ENCODE data around the gene NDUFB10. TPM values are rescaled to one million over a fixed set of nuclear protein-coding genes. Genes with fewer than 3 reads are reported as not detected.

NDUFB10 gene
- total RNA-seq, 1 donor from 2014 or later: 96.9 TPM

GRCh38 chr16:1966460-1966859 is 7.1 kb downstream of the NDUFB10 start, which contains the start of gene RNF151:
TSS of gene RNF151 (plus strand) at chr16:1966856. CDS start at chr16:1966882, 26 bp downstream.
- Mint-ChIP-seq H3K27ac (peak within 1 kb of the TSS; percentile 97), H3K27me3 (no peaks in the 10 kb centered on the region), H3K4me1 (ENCODE audit: low read depth) (peaks cover 20% of the 10 kb centered on the region), H3K4me3 (ENCODE audit: low read depth) (peak within 1 kb of the TSS; percentile 88), H3K9me3 (ENCODE audit: low read depth) (no peaks in the 10 kb centered on the region), H3K36me3 (ENCODE audit: insufficient read depth) (peaks cover 12% of the 10 kb centered on the region)
- DNase-seq (ENCODE audit: low spot score, unreplicated experiment): no peak
- TF ChIP-seq, protein P1, sequence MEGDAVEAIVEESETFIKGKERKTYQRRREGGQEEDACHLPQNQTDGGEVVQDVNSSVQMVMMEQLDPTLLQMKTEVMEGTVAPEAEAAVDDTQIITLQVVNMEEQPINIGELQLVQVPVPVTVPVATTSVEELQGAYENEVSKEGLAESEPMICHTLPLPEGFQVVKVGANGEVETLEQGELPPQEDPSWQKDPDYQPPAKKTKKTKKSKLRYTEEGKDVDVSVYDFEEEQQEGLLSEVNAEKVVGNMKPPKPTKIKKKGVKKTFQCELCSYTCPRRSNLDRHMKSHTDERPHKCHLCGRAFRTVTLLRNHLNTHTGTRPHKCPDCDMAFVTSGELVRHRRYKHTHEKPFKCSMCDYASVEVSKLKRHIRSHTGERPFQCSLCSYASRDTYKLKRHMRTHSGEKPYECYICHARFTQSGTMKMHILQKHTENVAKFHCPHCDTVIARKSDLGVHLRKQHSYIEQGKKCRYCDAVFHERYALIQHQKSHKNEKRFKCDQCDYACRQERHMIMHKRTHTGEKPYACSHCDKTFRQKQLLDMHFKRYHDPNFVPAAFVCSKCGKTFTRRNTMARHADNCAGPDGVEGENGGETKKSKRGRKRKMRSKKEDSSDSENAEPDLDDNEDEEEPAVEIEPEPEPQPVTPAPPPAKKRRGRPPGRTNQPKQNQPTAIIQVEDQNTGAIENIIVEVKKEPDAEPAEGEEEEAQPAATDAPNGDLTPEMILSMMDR (IDR thresholded peaks at IDR 0.05; ENCODE audit: unreplicated experiment): no peak

DNA sequence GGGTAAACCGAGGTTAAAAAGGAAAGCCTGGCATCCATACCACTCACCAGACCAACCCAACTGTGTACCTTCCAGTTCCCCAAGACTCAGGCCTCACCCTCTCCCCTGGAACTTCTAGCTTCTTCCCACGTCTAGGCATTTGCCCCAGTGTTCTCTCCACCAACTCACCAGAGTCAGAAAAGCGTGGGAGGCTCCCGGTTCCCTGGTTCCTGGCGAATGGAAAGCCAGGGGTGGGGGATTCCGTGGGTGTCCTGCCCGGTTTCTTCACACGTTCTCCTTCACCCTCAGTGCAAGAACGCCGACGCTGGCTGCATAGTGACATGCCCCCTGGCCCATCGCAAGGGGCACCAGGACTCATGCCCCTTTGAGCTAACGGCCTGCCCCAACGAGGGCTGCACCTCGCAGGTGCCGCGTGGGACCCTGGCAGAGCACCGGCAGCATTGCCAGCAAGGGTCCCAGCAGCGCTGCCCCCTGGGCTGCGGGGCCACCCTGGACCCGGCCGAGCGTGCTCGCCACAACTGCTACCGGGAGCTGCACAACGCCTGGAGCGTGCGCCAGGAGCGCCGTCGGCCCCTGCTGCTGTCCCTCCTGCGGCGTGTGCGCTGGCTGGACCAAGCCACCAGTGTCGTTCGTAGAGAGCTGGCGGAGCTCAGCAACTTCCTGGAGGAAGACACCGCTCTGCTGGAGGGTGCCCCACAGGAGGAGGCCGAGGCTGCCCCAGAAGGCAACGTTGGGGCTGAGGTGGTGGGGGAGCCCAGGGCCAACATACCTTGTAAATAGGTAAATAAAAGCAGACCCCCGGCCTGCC is 9.0 kb downstream of the NDUFB10 start:
- DNase-seq (ENCODE audit: low spot score, unreplicated experiment): no peak
- Mint-ChIP-seq H3K9me3 (ENCODE audit: low read depth) (no peaks in the 10 kb centered on the region), H3K27ac (no peak overlapping the region), H3K36me3 (ENCODE audit: insufficient read depth) (peaks cover 4% of the 10 kb centered on the region), H3K27me3 (no peaks in the 10 kb centered on the region), H3K4me1 (ENCODE audit: low read depth) (peaks cover 26% of the 10 kb centered on the region), H3K4me3 (ENCODE audit: low read depth) (no peak overlapping the region)
- TF ChIP-seq, protein P1 (IDR thresholded peaks at IDR 0.05; ENCODE audit: unreplicated experiment): no peak

DNA sequence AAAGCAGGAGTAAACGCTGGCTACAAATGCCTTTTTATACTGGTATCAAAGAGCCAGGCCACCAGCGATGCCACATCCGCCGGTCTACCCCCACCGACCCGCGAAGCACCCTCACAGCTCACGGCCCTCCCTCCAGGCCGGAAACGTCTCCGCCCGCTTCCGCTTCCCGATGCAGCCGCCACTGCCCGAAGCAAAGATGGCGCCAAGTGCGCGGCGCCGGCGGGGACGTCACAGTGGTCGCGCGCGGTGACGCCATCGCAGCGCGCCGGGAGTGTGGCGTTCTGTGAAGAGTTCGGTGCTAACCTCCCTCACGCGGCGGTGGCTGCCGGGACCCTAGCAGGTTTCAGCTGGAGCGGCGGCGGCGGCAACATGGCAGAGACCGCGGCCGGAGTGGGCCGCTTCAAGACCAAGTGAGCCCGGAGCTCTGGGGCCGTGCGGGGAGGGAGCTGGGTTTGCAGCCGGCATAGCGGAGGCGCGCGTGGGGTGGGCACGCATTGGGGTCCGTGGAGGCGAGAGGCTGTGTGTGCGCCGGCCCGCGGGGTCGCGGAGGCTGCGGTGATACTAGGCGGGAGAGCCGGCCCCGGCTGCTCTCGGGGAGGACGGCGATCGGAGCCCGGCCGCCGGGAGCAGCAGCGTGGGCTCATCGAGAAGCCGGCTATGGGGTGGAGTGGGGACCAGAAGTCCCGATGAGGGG is 12.6 kb downstream of the NDUFB10 start, which contains the start of gene TBL3:
TBL3 (plus strand) TSS at position 258 of the 694 bp plus-strand sequence; CDS start at position 370, 112 bp downstream.
- TF ChIP-seq, protein P1 (IDR thresholded peaks at IDR 0.05; ENCODE audit: unreplicated experiment): no peak
- Mint-ChIP-seq H3K4me3 (ENCODE audit: low read depth) (peak within 1 kb of the TSS; percentile 93), H3K9me3 (ENCODE audit: low read depth) (no peaks in the 10 kb centered on the region), H3K36me3 (ENCODE audit: insufficient read depth) (peaks cover 5% of the 10 kb centered on the region), H3K4me1 (ENCODE audit: low read depth) (peaks cover 14% of the 10 kb centered on the region), H3K27ac (peak within 1 kb of the TSS; percentile 97), H3K27me3 (no peaks in the 10 kb centered on the region)
- peak; percentile 89 for DNase-seq (ENCODE audit: low spot score, unreplicated experiment)

- no peaks in the 10 kb centered on the region for H3K9me3 Mint-ChIP-seq (ENCODE audit: low read depth)
- peak overlapping the region; percentile 97 for H3K27ac Mint-ChIP-seq
- DNase-seq (ENCODE audit: low spot score, unreplicated experiment): no peak
- no peaks in the 10 kb centered on the region for H3K27me3 Mint-ChIP-seq
- H3K4me1 Mint-ChIP-seq (ENCODE audit: low read depth): peaks cover 14% of the 10 kb centered on the region
- TF ChIP-seq, protein P1 (IDR thresholded peaks at IDR 0.05; ENCODE audit: unreplicated experiment): no peak
- H3K36me3 Mint-ChIP-seq (ENCODE audit: insufficient read depth): peaks cover 6% of the 10 kb centered on the region
- H3K4me3 Mint-ChIP-seq (ENCODE audit: low read depth): peak overlapping the region; percentile 93
These were observed 13.1 kb downstream of the NDUFB10 start for GRCh38 chr16:1972490-1972877.

DNA sequence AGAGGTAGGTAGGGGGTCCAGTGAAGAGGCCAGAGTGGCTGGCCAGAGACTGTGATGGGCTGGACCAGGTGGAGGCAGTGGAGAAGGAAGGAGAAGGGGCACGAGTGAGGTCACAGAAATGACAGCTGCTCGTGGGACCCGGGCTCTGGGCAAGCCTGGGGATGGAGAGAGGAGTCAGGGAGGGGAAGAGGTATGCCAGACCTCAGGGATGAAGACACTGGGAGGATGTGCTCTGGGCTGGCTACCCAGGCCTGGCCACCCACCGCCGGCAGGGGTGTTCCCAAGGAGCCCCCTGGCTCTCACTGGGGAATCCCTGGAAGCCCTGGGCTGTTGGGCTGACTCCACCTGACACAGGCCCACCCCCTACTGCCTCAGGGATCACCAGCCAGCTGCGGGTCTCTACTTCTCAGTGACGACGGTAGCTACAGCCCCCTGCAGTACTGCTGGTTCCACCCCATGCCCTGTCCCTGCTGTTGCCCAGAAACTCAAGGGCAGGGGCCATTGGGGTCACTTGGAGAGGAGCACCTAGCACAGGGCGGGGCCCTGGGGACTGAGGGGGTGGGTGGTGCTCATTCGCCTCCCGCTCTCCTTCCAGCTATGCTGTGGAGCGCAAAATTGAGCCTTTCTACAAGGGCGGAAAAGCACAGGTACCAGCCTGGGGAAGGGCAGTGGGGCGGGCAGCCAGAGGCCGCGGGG is 14.3 kb downstream of the NDUFB10 start:
- TF ChIP-seq, protein P1 (IDR thresholded peaks at IDR 0.05; ENCODE audit: unreplicated experiment): no peak
- Mint-ChIP-seq H3K36me3 (ENCODE audit: insufficient read depth) (peaks cover 7% of the 10 kb centered on the region), H3K9me3 (ENCODE audit: low read depth) (no peaks in the 10 kb centered on the region), H3K4me3 (ENCODE audit: low read depth) (peak overlapping the region; percentile 93), H3K4me1 (ENCODE audit: low read depth) (peaks cover 14% of the 10 kb centered on the region), H3K27ac (no peak overlapping the region), H3K27me3 (peaks cover 2% of the 10 kb centered on the region)
- no peak for DNase-seq (ENCODE audit: low spot score, unreplicated experiment)

Measured in progenitor cell of endocrine pancreas (in vitro differentiated cells).